ENCODE results near the gene PARD6G.

The PARD6G gene

DNA sequence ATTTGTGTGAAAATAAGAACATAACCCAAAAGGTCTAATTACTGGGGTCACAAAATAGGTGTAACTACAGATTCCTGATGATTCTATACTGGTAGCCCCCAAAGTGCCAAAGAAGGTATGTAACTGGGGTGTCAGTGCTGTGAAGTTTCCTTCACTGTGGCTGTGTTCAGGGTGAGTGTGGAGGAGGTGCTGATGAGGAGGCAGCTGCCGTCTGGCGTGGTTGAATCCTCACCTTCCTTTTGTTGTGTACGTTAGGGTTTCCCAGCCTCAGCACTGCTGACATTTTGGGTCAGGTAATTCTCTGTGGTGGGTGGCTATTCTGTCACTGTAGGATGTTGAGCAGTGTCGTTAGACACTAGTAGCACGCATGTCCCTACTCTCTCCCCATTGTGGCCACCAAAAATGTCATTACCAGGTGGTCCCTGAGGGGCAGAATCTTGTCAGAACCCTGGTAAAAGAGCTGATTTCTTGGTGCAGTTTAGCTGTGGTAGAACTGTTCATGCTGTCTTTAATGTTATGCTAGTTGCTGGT lies 106.8 kb downstream of the PARD6G start:
- DNase-seq: no peak

DNA sequence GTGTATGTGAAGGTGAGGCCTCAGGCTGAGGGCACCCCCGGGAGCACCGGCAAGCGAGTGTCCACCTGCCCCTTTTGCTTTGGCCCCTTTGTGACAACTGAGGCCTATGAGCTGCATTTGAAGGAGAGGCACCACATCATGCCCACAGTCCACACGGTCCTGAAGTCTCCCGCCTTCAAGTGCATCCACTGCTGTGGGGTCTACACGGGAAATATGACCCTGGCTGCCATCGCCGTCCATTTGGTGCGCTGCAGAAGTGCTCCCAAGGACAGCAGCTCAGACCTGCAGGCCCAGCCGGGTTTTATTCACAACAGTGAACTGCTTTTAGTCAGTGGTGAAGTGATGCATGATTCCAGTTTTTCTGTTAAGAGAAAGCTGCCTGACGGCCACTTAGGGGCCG lies 109.3 kb downstream of the PARD6G start:
- DNase-seq: no peak

DNA sequence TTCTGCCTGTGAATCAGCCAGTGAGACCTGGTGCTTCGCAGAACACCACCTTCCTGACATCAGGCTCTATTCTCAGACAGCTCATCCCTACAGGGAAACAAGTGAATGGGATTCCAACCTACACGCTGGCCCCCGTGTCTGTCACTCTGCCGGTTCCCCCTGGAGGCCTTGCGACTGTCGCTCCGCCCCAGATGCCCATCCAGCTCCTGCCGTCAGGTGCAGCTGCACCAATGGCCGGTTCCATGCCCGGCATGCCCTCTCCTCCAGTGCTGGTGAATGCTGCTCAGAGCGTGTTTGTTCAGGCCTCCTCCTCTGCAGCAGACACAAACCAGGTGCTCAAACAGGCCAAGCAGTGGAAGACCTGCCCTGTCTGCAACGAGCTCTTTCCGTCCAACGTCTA lies 110.2 kb downstream of the PARD6G start:
- no peak for DNase-seq

- no peak for DNase-seq
Observed at GRCh38 chr18:80136679-80137078, 110.6 kb downstream of the PARD6G start.

GRCh38 chr18:80135136-80135535 lies 112.2 kb downstream of the PARD6G start:
- no peak for DNase-seq

DNA sequence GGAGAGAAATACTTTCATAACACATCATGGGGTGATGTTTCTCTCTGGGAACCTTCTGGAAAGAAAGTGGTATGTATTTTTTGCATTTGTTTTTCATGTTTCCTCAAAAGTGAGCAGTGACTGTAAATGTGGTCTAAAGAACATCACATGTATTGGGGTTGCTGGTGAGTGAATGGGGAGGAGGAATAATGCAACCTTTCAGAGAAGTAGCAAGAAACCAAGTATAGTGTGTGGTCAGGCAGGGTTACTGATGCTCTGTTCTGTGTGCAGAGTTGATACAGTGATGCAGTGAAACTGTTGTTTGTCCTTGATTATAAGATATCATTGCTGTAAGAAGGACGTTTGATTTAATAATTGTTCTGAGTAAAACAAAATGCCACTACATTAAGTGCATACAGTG lies 114.2 kb downstream of the PARD6G start:
- no peak for DNase-seq

GRCh38 chr18:80132180-80132812 lies 115.0 kb downstream of the PARD6G start:
- no peak for DNase-seq

- DNase-seq: no peak
Observed at GRCh38 chr18:80130555-80130954, 116.8 kb downstream of the PARD6G start.

- DNase-seq: no peak
Observed at GRCh38 chr18:80129672-80130367, 117.5 kb downstream of the PARD6G start.

GRCh38 chr18:80127635-80128034 lies 119.7 kb downstream of the PARD6G start:
- DNase-seq: no peak

DNA sequence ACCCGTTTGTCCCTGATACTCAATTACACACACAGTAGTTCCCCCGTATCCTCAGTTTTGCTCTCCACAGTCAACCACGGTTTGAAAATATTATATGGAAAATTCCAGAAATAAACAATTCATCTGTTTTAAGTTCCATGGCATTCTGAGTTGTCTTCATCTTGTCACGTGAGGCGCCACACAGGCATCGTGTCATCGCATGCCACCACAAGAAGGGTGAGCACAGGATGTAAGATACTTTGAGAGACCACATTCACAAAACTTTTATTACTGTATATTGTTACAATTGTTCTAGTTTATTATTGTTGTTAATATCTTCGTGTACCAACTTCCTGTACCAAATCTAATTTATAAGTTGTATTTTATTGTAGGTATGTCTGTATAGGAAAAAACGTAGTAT lies 120.5 kb downstream of the PARD6G start:
- peak; percentile 20 for DNase-seq

- no peak for DNase-seq
Observed at GRCh38 chr18:80124131-80124530, 123.2 kb downstream of the PARD6G start.

DNA sequence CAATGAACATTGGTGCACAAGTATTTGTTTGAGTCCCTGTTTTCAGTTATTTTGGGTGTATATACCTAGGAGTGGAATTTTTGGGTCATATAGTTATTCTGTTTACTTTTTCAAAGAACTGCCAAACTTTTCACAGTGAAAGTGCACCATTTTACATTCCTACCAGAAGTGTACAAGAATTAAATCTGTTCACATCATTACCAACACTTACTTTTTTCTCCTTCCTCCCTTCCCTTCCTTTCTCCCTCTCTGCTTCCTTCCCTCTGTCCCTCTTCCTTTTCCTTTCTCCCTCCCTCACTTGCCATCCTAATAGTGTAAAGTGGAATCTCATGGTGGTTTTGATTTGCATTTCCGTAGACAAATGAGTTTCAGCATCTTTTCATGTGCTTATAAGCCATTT lies 126.4 kb downstream of the PARD6G start:
- DNase-seq: no peak

GRCh38 chr18:80119111-80119510 lies 128.2 kb downstream of the PARD6G start:
- no peak for DNase-seq

DNA sequence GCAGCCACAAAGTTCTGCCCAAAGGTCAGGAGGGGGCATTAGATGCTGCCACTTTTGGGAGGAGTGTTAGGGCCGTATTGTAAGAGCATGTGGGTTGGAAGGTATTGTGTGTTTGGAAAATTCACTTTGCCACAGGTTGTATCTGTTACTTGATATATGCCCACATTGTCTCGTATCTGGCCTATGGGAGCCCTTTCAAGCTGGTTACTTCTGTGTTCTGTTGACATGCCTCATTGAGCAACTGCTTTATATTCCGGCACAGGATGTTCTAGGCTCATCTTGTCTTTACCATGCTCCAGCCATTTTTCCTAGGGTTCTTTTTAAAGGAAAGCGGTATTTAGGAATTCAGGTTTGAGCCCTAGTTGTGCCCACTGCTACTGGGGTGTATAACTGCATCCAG lies 132.3 kb downstream of the PARD6G start:
- no peak for DNase-seq

DNA sequence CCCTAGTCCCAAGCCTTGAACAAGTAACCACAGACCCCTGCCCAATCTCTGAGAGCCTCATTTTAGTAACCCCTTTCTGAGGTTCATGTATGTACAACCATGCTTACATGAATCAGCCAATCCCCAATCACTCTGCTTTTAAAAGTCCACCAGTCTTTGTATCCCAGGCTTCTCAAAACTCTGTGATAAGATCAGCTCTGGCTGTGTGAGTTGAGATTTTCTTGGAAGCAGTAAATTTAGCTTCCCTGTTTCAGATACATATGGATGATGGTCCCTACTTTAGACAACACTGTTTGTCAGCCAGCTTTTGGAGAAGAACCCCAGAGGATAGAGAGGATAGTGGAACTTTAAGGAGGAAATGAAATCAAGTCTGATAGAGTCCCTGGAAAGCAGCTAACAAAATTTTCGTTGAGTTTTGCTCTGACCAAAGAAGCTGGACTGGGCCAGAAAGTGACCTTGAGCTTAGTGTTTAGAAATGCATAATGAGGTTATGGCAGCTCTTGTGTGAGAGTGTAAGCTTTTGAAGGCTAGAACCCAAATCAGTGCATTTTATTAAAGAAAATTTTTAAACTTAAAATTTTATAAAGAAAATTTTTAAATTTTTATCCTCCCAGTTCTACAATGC lies 134.6 kb downstream of the PARD6G start:
- DNase-seq: no peak

GRCh38 chr18:80109676-80110078 lies 137.6 kb downstream of the PARD6G start:
- DNase-seq: no peak

GRCh38 chr18:80108739-80109675 lies 138.3 kb downstream of the PARD6G start, which contains the start of gene ADNP2:
Gene ADNP2 (plus strand): TSS chr18:80109262. CDS start chr18:80117543, 8,281 bp downstream.
- peak; percentile 94 for DNase-seq

GRCh38 chr18:80108121-80108536 lies 139.2 kb downstream of the PARD6G start:
- DNase-seq: peak; percentile 4

- peak; percentile 8 for DNase-seq
Observed at GRCh38 chr18:80107426-80107825, 139.9 kb downstream of the PARD6G start.
